Measurements from ENCODE around the gene PTPN4.
A peak's percentile ranks its signal among the peaks of the same experiment; 100 is the strongest.
"Not testable (repeated sequence)": the region's sequence is repeated elsewhere in the genome, so short reads cannot be mapped to it uniquely, and the experiment has no call there.

The PTPN4 gene

DNA sequence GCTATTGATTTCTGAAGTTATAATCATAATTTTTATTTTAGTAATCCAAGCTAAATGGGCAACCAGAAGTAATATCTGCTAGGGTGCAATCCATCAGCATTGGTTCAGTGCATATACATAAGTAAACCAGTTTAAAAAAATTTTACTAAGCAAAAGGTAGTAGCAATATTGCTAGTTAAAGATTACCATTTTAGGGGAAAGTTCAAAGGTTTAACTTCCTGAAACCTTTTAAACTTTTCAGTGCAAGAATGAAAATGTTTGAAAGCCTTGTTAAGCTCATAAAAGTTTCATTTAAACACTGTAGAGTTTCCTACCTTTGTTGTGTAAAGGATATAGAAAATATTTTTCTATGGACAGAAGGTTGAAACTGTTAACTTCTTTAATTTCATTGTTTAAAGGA is 222.2 kb downstream of the PTPN4 start:
- DNase-seq, result no peak

DNA sequence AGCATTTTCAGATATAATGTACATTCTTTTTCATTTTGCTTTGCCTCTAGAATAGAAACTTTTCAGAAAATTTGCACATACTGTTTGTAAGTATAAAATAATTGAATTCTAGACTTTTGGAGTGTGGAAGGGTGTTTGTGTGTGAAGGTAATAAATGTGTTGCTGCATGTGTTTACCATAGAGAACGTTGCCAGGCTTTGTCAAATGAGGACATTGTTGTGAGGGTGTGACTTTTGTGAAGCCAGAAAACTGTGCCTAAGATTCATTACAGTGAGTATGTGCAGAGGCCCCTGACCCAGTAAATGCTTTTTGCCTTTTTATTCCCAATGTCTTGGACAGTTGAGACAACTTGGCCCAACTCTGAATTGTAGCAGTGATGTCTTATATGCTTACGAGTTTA is 222.8 kb downstream of the PTPN4 start:
- DNase-seq, result no peak

DNA sequence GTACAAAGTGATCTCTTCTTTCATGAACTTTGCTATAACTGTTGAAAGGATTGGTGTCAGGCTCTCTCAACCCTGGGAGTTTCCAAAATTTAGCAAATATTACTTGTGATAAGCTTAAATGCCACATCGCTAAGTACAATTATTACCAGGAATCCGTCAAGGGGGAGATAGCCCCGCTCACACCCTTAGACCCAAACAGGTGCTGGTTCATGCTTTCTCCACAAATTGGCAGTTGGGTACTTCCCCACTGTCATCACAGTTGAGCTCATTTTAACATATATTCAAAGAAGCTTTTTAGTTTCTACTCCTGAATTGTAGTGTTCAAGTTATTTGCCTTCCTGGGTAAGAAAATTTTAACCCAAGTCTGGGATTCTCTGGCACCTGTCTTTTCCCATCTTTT is 223.4 kb downstream of the PTPN4 start:
- DNase-seq, result no peak

DNA sequence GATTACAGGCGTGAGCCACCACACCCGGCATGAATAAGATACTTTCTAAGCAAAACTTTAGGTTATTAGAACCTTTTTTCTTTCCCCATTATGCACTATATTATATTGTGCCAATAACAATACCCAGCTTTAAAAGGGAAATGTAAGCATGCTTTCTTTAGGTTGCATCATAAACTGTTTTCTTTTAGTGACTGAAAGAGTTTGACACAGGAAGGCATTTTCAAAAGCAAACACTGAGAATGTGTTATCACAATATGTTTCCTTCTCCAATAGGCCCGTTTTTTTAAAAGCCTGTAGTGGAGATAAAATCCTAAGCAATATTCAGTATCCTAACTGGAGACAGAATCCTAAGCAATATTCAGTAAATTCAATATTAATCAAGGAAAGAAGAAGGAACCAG is 236.4 kb downstream of the PTPN4 start:
- DNase-seq, result no peak

DNA sequence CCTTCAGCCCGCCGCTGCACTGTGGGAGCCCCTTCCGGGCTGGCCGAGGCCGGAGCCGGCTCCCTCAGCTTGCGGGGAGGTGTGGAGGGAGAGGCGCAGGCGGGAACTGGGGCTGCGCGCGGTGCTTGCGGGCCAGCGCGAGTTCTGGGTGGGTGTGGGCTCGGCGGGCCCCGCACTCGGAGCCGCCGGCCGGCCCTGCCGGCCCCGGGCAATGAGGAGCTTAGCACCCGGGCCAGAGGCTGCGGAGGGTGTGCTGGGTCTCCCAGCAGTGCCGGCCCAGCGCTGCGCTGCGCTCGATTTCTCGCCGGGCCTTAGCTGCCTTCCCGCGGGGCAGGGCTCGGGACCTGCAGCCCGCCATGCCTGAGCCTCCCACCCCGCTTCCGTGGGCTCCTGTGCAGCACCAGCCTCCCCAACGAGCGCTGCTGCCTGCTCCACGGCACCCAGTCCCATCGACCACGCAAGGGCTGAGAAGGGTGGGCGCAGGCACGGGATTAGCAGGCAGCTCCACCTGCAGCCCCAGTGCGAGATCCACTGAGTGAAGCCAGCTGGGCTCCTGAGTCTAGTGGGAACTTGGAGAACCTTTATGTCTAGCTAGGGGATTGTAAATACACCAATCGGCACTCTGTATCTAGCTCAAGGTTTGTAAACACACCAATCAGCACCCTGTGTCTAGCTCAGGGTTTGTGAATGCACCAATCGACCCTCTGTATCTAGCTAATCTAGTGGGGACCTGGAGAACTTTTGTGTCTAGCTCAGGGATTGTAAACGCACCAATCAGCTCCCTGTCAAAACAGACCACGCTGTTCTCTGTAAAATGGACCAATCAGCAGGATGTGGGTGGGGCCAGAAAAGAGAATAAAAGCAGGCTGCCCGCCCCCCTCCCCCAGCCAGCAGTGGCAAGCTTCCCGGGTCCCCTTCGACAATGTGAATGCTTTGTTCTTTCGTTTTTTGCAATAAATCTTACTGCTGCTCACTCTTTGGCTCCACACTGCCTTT is 237.5 kb downstream of the PTPN4 start:
- DNase-seq, result not testable (repeated sequence)

DNA sequence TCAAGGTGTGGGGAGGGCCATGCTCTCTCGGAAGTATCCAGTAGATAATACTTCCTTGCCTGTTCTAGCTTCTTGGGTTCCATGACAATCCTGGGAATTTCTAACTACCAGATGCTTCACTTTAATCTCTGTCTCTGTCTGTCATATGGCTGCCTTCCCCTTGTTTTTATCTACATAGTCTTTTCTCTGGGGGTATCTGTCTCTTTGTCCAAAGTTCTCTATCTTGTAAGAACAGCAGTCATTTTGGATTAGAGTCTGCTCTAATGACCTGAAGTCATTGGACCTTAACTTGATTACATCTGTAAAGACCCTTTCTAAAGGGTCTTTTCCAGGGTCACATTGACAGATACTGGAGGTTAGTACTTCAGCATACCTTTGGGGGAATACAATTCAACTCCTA is 241.7 kb downstream of the PTPN4 start:
- DNase-seq, result no peak

DNA sequence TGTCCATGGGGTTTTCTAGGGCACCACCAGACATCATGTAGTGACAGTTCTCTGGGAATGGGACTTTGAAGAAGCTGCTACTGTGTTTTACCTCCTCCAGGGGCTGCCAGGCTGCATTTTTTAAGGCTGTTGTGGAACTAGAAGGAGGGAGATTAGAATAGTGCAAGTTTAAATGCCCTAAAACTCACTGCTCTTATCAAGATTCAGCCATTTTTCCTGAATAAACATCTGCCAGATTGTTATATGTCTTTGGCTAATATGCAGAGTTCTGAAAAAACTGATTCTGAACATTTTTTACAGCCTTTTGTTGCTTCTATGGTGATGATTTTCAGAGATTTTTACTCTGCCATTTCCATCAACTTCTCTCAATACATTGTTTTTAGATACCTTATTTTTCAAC is 244.5 kb downstream of the PTPN4 start:
- DNase-seq, result no peak

DNA sequence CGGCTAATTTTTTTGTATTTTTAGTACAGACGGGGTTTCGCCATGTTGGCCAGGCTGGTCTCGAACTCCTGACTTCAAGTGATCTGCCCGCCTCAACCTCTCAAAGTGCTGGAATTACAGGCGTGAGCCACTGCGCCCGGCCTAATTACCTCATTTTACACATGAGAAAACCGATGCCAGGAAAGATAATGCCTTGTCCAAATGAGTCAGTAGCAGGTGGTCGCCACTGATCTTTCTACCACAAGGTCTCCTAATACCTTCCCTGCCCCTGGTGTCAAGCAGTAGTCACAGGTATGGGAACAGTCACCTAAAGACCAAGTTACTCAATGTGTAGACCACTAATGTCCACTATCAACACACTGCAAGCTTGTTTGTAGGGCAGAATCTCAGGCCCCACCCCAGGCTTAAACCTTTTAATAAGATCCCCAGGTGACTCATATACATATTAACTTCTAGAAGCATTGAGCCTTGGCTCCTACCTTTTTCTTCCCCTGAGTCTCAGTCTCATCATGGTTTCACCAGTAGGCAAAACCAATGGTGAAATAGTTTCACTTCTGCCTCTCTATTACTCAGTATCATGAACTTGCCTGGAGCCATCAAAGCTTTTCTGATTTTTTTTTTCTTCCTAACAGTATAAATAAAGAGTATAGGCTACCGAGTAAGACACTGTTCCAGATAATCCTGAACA is 246.3 kb downstream of the PTPN4 start:
- DNase-seq, result no peak

DNA sequence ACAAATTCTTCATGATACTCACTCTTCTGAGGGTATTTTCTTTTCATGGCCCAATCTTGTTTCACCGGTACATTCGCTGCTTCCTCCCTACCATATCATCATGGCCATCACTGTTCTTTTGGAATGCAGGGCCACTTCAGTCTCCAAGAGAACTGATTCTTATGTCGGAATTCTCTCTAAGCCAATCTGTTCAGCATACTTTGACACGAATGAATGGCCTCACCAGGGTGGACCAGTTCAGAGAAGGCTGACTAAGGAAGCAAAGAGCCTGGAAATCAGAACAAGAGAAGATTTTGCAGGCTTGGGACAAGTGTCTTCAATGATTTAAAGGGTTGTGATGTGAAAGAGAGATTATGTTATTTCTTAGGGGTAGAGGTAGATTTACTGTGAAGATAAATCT is 248.1 kb downstream of the PTPN4 start:
- no peak for DNase-seq

DNA sequence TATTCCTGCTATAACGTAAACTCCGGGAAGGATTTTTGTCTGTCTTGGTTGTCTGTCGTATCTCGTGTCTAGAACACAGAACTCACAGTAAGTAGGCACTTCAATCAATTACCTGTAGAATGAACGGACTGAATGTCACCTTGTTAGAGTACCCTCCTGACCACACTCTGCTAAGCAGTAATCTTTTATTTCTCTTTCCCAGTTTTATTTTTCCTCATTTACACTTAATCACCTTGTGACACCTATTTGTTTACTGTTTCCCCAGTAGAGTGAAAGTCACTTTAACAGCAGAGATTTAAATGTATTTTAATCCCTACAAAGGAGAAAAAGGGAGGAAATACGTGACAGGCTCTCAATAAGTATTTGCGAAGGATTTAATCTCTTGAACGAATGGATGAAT is 252.6 kb downstream of the PTPN4 start:
- DNase-seq, result no peak

DNA sequence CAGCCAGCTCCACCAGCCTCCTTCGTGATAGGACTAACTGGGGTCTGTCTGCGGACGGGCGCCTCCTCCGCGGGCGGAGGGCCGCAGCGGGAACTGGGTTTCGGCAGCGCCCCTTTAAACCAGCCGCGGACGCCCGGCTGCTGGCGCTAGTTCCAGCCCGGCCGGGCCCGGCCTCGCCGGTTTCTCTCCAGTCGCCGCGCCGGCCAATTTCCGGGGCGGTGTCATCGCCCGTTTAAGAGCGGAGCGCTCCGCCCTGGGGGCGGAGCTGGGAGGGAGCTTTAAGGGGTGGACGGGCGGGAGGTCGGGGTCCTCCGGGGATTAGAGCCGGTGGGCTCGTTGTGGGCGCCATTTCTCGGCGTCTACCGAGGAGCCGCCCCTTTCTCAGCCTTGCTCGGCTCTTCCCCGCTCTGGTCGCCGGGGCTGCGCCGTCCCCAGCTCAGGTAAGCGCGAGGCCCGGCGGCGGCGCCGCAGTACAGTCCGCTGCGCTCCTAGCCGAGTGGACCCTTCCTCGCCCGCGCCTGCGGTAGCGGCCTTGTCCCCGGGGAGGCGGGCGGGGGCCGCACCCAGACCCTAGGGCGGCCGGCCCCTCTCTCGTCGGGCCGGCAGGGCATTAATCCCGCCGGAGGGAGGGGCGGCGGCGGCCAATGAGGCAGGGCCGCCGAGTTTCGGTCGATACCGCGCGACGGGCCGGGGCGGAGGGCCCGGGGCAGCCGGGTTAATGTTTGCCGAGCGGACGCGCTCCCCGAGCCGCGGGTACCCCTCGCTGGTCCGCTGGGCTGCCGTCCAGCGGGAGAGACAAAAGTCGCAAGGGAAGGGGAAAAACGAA is 253.3 kb downstream of the PTPN4 start, which contains the start of gene EPB41L5:
Gene EPB41L5 (plus strand): TSS at position 307 of the 826 bp plus-strand sequence. CDS start 6,008 bp downstream, outside the sequence.
- DNase-seq, result peak; percentile 71

DNA sequence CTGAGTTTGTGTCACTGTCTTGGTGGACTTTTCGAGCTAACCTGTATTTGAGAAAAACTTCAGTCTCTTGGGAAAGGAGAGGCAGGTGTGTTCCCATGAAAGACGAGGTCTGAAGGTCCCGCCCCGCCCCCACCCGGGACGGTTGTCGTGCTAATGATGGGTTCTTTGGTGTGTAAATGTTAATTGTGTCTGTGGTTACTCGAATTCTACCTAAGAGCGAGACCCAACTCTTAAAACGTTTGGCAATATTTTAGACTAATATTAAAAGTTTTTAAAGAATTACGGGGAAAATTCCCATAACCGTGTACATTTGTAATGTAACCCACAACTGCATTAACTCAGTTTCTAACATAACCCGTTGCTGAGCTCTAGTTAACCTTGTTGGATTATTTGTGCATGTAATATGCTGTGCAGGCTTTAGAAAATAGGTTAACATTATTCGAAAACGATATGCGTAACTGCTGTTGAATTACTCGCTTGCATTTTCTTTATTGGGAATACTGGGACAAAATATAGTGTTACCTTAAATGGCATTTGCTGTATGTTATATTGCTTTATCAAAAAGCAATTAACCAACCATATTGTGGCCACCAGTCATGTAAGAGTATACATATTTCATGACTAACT is 254.0 kb downstream of the PTPN4 start:
- DNase-seq, result no peak

DNA sequence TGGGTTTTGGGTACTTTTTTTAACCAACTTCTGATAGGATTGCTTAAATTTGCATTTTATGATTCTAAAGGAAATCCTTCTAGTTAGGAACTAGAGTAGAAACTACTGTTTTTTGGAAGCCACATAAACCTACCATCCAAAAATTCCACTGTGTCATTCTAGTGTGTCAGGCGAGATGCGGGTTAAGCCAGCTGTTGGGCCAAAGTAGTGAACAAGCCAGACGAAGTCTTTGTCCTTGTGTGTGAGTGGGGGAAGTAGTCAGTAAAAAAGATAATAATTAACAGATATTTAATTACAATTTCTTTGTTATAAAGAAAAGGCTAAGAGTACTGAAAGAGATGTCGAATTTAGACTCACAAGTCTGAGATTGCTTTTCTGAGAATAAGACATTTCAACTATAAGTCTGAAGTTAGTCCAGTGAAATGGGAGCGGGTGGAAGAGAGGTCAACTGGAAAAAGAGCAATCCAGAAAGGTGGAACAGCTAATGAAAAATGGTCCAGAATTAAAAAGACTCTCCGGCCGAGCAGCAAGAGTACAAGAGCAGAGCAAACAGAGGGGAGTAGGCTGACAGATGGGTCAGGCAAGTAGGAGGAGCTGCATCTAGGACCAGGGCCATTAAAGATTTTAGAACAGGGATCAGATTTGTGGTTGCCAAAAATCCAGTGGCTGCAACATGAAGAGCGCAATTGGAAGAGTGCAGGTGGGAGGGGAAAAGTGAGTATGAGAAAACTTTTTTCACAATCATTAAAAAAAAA is 254.7 kb downstream of the PTPN4 start:
- DNase-seq, result no peak

DNA sequence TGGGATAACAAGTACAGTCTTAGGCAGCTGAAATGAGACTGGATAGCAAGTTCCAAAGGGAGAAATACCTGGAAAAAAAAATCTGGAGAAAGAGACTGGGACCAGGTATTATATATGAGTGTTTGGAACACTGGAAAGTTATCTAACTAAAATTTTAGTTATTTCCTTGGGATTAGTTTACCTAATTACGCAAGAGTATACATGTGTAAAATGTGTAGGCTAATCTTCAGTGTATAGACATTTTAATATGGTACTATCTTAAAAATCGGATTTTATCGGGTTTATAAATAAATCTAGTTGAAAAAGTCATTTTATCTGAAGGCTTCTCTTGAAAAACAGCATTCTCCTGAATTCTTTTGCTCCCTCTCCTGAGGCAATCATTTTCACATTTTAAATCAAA is 257.1 kb downstream of the PTPN4 start:
- no peak for DNase-seq

DNA sequence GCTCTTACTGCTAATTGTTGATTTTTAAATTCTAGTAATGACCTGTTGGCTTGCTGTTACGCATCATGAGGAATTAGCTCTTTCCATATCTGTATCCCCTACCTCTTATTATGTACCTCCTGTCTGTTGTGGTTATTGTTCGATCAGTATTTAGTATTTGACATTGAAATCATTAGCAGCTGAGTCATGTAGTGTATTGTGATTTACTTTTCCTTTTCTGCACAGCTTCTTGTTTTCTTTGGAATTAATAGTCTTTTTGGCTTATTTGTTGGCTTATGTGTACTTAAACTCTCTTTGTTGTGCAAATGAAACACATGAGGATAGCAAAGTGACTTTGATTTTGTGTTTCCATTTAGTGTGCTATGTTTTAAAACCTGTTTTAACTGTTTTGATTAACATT is 257.5 kb downstream of the PTPN4 start:
- no peak for DNase-seq

DNA sequence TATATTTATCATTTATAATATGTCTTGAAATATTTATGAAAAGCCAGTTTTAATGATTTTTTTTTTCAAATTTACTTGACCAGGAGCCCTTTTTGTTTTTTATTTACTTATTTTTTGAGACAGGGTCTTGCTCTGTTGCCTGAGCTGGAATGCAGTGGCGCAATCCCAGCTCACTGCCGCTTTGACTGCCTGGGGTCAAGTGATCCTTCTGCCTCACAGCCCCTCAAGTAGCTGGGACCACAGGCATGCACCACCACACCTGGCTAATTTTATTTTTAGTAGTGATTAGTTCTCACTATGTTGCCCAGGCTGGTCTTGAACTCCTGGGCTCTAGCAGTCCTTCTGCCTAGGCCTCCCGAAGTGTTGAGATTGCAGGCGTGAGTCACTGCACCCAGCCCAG is 258.8 kb downstream of the PTPN4 start:
- no peak for DNase-seq

DNA sequence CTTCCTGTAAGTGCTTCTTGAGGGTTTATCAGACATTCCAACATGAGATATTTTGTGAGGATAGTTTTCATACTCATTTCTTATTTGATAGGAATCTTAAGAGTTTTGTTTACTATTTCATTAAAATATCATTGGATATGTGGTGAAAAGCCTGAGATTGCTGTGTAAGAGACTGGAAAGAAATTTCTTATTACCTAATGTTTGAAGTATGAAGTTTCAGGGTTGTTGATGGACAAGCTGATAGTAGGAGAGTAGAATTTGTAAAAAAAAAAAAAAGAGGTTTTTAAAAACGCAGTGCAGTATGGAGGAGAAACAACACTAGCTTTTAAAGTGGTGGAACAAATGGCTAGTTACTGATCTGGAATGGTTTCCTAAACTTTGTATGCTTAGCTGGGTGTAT is 260.8 kb downstream of the PTPN4 start:
- DNase-seq, result no peak

DNA sequence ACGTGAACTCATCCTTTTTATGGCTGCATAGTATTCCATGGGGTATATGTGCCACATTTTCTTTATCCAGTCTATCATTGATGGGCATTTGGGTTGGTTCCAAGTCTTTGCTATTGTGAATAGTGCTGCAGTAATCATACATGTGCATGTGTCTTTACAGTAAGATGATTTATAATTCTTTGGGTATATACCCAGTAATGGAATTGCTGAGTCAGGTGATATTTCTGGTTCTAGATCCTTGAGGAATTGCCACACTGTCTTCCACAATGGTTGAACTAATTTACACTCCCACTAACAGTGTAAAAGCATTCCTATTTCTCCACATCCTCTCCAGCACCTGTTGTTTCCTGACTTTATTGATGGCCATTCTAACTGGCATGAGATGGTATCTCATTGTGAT is 262.8 kb downstream of the PTPN4 start:
- DNase-seq, result not testable (repeated sequence)

DNA sequence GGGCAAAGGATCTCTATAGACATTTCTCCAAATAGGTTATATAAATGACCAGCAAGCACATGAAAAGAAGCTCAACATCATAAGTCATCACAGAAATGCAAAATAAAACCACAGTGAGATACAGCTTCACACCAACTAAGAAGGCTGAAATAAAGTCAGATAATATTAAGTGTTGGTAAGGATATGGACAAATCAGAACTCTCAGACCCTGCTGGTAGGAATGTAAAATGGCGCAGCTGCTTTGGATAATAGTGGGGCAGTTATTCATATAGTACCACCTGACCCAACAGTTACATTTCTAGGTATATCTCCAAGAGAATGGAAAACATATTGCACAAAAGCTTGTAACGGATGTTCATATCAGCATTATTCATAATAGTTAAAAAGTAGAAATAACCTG is 267.2 kb downstream of the PTPN4 start:
- no peak for DNase-seq

DNA sequence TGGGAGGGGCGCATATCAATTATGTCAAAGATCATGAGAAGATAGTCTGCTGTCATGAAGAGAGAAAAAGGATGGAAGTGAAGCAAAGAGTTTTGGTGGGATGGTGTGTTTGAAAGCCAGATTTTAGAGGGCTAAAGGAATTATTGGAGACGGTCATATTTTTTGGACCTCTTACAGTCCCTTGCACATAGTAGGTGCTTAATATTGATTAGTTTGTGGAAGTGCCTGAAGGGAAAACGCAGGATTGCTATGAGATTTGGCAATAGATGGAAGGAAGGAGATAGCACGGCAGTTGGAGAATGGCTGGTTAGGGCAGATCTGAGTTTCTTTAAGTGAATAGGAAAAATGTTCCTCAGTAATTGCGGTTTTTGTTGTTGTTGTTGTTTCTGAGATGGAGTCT is 269.1 kb downstream of the PTPN4 start:
- DNase-seq, result no peak

DNA sequence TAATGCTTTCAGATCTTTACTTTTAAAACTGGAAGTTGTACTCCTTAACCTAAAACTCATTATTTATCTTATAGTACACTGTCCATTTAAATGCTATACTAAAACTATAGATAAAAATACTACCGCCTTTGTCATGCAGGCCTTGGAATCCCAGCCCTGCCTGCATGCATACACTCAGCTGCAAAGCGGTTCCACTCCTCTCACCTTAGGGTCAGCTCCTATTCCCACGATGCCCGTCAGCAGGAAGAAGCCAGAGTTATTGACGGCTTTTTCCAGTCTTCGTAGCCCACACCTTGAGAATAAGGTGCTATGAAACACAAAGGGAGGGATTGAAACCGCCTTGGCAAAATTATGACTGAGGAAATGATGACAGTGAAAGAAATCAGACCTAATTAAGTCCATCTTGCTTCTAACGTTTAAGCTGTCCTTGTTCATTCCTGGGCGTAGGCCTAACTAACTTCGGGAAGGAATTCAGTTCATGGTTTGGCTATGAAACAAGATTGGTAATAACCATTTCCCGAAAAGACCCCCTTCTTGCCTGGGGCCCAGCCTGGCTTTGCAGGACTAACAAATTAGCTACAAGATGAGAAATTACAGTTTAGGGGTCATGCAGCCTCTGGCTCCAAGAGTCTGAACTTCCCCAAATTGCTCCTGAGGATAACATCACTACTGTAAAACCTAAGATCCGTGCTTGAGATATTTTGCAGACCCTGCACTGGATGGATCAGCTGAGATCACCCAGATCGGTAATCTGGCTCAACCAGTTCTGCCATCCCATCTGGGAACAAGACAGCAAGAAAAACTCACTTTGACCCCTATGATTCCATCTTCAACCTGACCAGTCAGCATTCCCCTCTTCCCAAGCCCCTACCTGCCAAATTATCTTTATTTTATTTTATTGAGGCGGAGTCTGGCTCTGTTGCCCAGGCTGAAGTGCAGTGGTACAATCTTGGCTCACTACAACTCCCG is 270.2 kb downstream of the PTPN4 start:
- DNase-seq, result no peak

Data from NCI-H2107 (cell line).